GM18870 (cell line): ENCODE results near the gene SLC1A4.
A peak's percentile ranks its signal among the peaks of the same experiment; 100 is the strongest.

Experiments used
- ATAC-seq: cut with Tn5 transposase; IDR thresholded peaks from one replicate; pipeline ENCODE4 v1.9.1; 2021; ENCODE audit warnings: moderate library complexity; ENCODE audit not compliant: unreplicated experiment

SLC1A4 gene

DNA sequence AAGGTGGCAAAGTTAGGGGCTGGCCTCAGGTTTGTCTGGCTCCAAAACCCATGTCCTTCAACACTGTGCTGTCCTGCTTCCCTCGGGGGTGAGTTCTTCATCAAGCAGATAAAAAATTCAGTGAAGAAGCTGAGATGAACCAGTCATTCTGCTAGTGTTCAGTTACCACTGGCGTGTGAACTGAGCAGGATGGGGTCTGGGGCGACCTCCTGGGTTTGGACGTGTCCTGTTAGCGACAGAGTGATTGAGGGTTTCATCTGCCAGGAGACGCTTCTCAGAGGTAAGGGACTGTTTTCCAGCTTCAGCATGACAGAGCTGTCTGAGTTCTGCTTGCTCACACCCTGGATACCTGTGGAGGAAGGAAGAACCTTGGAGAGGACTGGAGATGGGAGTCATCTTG lies 81.7 kb downstream of the SLC1A4 start:
- ATAC-seq, result no peak

DNA sequence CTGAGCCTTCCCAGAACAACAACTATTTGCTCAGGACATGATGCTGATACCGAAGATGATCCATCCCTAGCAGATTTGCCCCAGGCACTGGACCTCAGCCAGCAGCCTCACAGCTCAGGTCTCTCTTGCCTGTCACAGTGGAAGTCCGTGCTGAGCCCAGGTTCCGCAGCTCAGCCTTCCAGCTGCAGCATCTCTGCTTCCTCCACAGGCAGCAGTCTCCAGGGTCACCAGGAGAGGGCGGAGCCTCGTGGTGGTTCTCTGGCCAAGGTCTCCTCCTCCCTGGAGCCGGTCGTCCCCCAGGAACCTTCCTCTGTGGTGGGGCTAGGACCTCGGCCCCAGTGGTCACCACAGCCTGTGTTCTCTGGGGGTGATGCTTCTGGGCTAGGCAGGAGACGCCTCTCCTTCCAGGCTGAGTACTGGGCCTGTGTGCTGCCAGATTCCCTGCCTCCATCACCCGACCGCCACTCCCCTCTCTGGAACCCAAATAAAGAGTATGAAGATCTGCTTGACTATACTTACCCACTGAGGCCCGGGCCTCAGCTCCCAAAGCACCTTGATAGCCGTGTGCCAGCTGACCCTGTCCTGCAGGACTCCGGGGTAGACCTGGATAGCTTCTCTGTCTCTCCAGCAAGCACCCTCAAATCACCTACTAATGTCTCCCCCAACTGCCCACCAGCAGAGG lies 82.4 kb downstream of the SLC1A4 start:
- no peak for ATAC-seq

DNA sequence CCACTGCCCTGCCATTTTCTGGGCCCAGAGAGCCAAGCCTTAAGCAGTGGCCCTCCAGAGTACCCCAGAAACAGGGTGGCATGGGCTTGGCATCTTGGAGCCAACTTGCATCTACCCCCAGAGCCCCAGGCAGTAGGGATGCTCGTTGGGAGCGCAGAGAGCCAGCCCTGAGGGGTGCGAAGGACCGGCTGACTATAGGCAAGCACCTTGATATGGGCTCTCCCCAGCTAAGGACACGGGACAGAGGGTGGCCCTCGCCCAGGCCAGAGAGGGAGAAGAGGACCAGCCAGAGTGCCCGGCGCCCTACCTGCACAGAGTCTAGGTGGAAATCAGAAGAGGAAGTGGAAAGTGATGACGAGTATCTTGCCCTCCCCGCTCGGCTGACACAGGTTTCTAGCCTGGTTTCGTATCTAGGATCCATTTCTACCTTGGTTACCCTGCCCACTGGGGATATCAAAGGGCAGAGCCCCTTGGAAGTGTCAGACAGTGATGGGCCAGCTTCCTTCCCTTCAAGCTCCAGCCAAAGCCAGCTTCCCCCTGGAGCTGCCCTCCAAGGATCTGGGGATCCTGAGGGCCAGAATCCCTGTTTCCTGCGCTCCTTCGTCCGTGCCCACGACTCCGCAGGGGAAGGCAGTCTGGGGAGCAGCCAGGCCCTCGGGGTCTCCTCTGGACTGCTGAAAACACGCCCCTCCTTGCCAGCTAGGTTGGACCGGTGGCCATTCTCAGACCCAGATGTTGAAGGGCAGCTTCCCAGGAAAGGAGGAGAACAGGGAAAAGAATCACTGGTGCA lies 83.2 kb downstream of the SLC1A4 start:
- ATAC-seq, result peak; percentile 52
